ENCODE data around the gene AP3D1.

Gene AP3D1

DNA sequence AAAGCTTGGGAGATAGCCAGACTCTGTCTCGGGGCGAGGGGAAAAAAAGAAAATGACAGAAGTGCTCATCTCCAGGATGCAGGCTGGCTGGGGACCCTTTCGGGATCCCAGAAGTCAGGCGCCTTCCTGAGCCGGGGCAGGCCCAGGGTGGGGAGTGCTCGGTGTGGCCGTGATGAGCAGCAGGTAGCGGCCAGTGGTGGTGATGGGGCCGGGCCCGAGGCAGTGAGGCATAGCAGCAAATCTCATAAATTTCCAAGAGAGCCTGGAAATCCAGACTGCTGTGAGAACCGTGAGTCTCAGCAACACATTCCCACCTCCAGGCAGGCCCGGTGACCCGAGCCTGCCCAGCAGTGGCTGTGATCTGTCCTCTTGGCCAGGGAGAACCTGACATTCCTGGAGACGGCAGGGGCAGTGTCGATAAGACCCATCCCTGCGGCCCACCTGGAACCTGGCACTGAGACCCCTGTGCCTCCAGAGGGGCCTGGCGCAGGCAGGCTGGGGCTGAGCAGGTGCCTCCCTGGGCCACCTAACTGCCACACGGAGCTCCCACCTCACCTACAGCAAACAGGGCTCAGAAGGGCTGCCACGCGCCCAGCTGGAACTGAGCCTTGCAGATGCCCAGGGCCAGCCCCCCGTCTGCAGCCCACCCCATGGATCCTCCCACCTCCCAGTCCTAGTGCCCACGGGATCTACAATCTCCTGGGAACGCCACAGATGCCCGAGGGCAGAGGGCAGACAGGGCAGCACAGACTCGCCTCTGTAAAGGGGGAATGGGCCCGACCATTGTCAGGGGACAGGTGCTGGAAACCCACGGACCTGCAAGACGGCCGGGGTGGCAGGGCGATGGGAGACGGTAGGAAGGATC, 31.2 kb downstream of the AP3D1 start:
- no peak for DNase-seq (ENCODE audit: low read depth)
- no peak overlapping the region for H3K4me3 ChIP-seq (ENCODE audit: low read depth, low read length)
- no peak for TF ChIP-seq CTCF (conservative IDR thresholded peaks at IDR 0.05; ENCODE audit: low read depth, low read length)

DNA sequence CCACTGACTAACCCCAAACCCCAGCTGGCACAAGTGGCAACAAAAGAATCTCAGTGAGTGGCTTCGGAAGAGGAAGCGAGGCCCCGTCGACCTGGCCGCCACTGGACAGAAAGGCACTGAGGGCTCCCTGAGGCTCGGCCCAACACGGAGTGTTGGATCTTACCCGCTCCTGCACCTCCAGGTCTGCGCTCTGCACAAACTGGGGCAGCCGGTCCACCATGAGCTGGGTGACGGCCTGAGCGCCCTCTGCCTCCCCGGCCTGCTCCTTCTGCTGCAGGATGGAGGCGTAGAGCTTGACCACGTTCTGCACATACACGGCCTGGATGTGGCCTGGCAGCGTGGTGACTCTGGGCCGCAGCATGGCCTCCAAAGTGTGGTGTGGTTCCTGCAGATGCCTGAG, 32.9 kb downstream of the AP3D1 start:
- TF ChIP-seq CTCF (conservative IDR thresholded peaks at IDR 0.05; ENCODE audit: low read depth, low read length), result no peak
- no peak for DNase-seq (ENCODE audit: low read depth)
- H3K4me3 ChIP-seq (ENCODE audit: low read depth, low read length), result no peak overlapping the region

DNA sequence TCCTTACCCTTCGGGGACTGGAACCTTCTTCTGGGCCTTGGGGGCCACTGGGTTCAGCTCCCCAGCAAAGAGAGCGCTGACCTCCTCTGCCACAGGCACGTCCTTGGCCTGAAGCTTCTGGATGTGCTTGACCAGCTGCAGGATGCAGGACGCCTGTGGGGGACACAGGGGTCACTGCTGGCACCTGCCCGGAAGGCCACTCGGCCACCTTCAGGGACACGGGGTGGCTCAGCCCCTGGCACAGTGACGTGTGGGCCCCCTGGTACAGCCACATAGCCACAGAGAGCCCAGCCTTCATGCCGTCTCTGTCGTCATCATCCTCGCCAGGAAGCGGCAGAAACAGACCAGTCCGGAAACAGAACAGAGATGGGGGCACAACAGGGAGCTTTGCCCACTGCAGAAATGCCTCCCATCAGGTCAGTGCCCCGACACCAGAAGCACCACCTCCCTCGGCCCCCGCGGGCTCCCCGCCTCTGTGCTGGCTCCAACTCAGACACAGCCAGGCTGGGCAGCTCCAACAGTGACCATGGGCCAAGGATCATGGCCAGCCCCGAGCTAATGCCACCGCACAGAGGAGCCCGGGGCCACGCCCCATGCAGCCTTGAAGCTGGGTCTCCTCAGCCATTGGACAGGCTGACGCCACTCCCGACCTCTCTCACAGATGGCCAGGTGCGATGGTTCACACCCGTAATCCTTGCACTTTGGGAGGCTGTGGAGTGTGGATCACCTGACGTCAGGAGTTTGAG, 34.0 kb downstream of the AP3D1 start:
- DNase-seq (ENCODE audit: low read depth), result no peak
- no peak overlapping the region for H3K4me3 ChIP-seq (ENCODE audit: low read depth, low read length)
- TF ChIP-seq CTCF (conservative IDR thresholded peaks at IDR 0.05; ENCODE audit: low read depth, low read length), result no peak

- DNase-seq (ENCODE audit: low read depth), result no peak
- no peak overlapping the region for H3K4me3 ChIP-seq (ENCODE audit: low read depth, low read length)
- TF ChIP-seq CTCF (conservative IDR thresholded peaks at IDR 0.05; ENCODE audit: low read depth, low read length), result no peak
These were observed 34.9 kb downstream of the AP3D1 start for GRCh38 chr19:2116507-2116906.

DNA sequence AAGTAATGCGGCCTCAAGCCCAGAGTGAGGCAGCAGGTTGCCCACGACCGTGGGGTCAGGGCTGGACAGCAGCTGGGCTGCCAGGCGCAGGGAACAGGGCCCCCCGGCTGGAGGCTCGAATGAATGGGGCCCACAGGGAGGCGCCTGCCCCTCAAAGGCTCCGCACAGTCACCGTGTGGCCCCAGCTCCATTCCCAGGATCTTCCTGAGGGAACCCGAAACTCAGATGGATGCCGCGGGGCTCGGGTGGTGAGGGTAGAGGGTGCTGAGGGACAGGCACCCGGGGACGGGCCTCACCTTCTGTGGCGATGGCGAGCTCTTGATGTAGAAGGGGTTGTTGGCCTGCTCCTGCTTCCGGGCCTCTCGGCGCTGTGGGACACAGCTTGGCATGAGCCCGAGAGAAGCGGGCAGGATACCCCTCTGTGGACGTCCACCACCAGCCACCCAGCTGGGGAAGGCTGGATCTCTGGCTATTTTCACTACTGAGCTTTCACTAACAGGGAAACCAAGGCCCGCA, 35.4 kb downstream of the AP3D1 start:
- DNase-seq (ENCODE audit: low read depth), result no peak
- H3K4me3 ChIP-seq (ENCODE audit: low read depth, low read length), result no peak overlapping the region
- no peak for TF ChIP-seq CTCF (conservative IDR thresholded peaks at IDR 0.05; ENCODE audit: low read depth, low read length)

DNA sequence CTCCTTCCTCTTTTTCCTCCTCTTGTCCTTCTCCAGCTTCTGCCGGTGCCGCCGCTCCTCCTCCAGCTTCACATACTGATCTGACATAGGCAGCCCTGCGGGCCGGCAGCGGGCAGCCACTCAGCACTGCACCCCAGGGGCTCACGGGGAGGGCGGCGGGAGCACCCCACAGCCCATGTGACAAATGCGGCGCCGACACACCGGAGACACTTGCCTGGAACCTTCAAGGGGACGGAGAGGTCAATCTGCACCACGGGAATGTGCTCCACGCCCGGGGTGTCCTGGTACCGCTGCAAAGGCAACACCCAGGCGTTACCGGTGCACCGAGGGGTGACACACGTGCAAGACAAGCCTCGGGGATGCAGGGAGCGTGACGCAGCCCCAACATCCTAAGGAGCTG, 36.0 kb downstream of the AP3D1 start:
- no peak overlapping the region for H3K4me3 ChIP-seq (ENCODE audit: low read depth, low read length)
- TF ChIP-seq CTCF (conservative IDR thresholded peaks at IDR 0.05; ENCODE audit: low read depth, low read length), result no peak
- DNase-seq (ENCODE audit: low read depth), result no peak
